Mesodermal cell (in vitro differentiated cells): ENCODE data around the gene CSF1.

Source experiments
- H3K27ac ChIP-seq: 2 replicates; pipeline ENCODE4 v1.7.0; 2013; ENCODE audit warnings: mild to moderate bottlenecking, low read depth, low read length, moderate library complexity; ENCODE audit not compliant: severe bottlenecking
- H3K36me3 ChIP-seq: 2 replicates; pipeline ENCODE4 v1.7.1; 2013; ENCODE audit warnings: mild to moderate bottlenecking, low read length, moderate library complexity; ENCODE audit not compliant: control insufficient read depth, insufficient read depth
- H3K4me1 ChIP-seq: one replicate; pipeline ENCODE4 v1.7.1; 2013; ENCODE audit warnings: mild to moderate bottlenecking, low read length; ENCODE audit not compliant: insufficient read depth, control insufficient read depth, poor library complexity, severe bottlenecking
- H3K4me3 ChIP-seq: 2 replicates; pipeline ENCODE4 v1.7.0; 2013; ENCODE audit warnings: low read length, control low read depth, mild to moderate bottlenecking; ENCODE audit not compliant: insufficient read depth, poor library complexity, severe bottlenecking; ENCODE audit errors: extremely low read depth
- H3K9me3 ChIP-seq: 2 replicates; pipeline ENCODE4 v1.7.1; 2013; ENCODE audit warnings: mild to moderate bottlenecking, low read length, moderate library complexity; ENCODE audit not compliant: control insufficient read depth
- WGBS, 2 experiments: methylation state at CpG; one replicate each; pipeline ENCODE4 v1.1.5; 2013; ENCODE audit warnings: missing lambda C conversion rate in 2 of 2; ENCODE audit not compliant: insufficient coverage in 2 of 2; 5-methylcytosine and 5-hydroxymethylcytosine counted together

Gene CSF1

GRCh38 chr1:109931189-109931731 lies 20.6 kb downstream of the CSF1 start:
- Histone ChIP-seq H3K36me3 (peaks cover 38% of the 10 kb centered on the region), H3K4me3 (no peak overlapping the region), H3K27ac (peak overlapping the region; percentile 79), H3K9me3 (no peaks in the 10 kb centered on the region), H3K4me1 (peaks cover 31% of the 10 kb centered on the region)
- 25 to 30% methylated on average over 4 to 10 of the region's 10 CpGs for WGBS, 2 experiments

GRCh38 chr1:109931911-109932636 lies 21.4 kb downstream of the CSF1 start:
- H3K27ac ChIP-seq = no peak overlapping the region
- peaks cover 31% of the 10 kb centered on the region for H3K4me1 ChIP-seq
- 100% methylated on average over 1 to 2 of the region's 3 CpGs for WGBS, 2 experiments
- peaks cover 29% of the 10 kb centered on the region for H3K36me3 ChIP-seq
- no peak overlapping the region for H3K4me3 ChIP-seq
- no peaks in the 10 kb centered on the region for H3K9me3 ChIP-seq

GRCh38 chr1:109932679-109933078 lies 22.0 kb downstream of the CSF1 start:
- Histone ChIP-seq H3K4me1 (peaks cover 31% of the 10 kb centered on the region), H3K9me3 (no peaks in the 10 kb centered on the region), H3K4me3 (no peak overlapping the region), H3K27ac (no peak overlapping the region), H3K36me3 (peaks cover 23% of the 10 kb centered on the region)
- 92 to 93% methylated on average over 4 to 5 of the region's 5 CpGs for WGBS, 2 experiments

- Histone ChIP-seq H3K4me1 (peaks cover 19% of the 10 kb centered on the region), H3K27ac (no peak overlapping the region), H3K9me3 (no peaks in the 10 kb centered on the region), H3K4me3 (no peak overlapping the region), H3K36me3 (peaks cover 12% of the 10 kb centered on the region)
- 87 to 91% methylated on average over 7 to 8 of the region's 10 CpGs for WGBS, 2 experiments
These were observed 23.4 kb downstream of the CSF1 start for GRCh38 chr1:109933856-109934711.

GRCh38 chr1:109935451-109935900 lies 24.8 kb downstream of the CSF1 start:
- H3K4me3 ChIP-seq = no peak overlapping the region
- no peak overlapping the region for H3K27ac ChIP-seq
- peaks cover 10% of the 10 kb centered on the region for H3K4me1 ChIP-seq
- H3K9me3 ChIP-seq = no peaks in the 10 kb centered on the region
- H3K36me3 ChIP-seq = no peaks in the 10 kb centered on the region
- 67 to 100% methylated on average over 2 to 3 of the region's 4 CpGs for WGBS, 2 experiments

- 100% methylated on average over 1 of the region's 1 CpG; no CpG with 5 or more reads in 1 of the 2 experiments for WGBS, 2 experiments
- no peaks in the 10 kb centered on the region for H3K9me3 ChIP-seq
- H3K36me3 ChIP-seq = no peaks in the 10 kb centered on the region
- no peak overlapping the region for H3K4me3 ChIP-seq
- peaks cover 4% of the 10 kb centered on the region for H3K4me1 ChIP-seq
- no peak overlapping the region for H3K27ac ChIP-seq
These were observed 27.1 kb downstream of the CSF1 start for GRCh38 chr1:109937738-109938137.

GRCh38 chr1:109938556-109938955 lies 27.9 kb downstream of the CSF1 start:
- no peak overlapping the region for H3K4me3 ChIP-seq
- H3K36me3 ChIP-seq = no peaks in the 10 kb centered on the region
- no peak overlapping the region for H3K27ac ChIP-seq
- H3K9me3 ChIP-seq = no peaks in the 10 kb centered on the region
- peaks cover 4% of the 10 kb centered on the region for H3K4me1 ChIP-seq
- WGBS, 2 experiments = 100% methylated on average over 1 of the region's 2 CpGs; no CpG with 5 or more reads in 1 of the 2 experiments

GRCh38 chr1:109942434-109942833 lies 31.8 kb downstream of the CSF1 start:
- Histone ChIP-seq H3K36me3 (no peaks in the 10 kb centered on the region), H3K27ac (no peak overlapping the region), H3K4me1 (no peaks in the 10 kb centered on the region), H3K4me3 (no peak overlapping the region), H3K9me3 (no peaks in the 10 kb centered on the region)
- 100% methylated on average over 1 of the region's 2 CpGs for WGBS, 2 experiments

- H3K4me1 ChIP-seq = peaks cover 6% of the 10 kb centered on the region
- 94 to 100% methylated on average over 1 to 2 of the region's 2 CpGs for WGBS, 2 experiments
- H3K4me3 ChIP-seq = no peak overlapping the region
- H3K9me3 ChIP-seq = no peaks in the 10 kb centered on the region
- no peaks in the 10 kb centered on the region for H3K36me3 ChIP-seq
- H3K27ac ChIP-seq = no peak overlapping the region
These were observed 33.9 kb downstream of the CSF1 start for GRCh38 chr1:109944541-109944940.

GRCh38 chr1:109946511-109946910 lies 35.9 kb downstream of the CSF1 start:
- WGBS, 2 experiments = 87 to 94% methylated on average over 3 to 5 of the region's 6 CpGs
- Histone ChIP-seq H3K36me3 (no peaks in the 10 kb centered on the region), H3K4me3 (no peak overlapping the region), H3K4me1 (peaks cover 6% of the 10 kb centered on the region), H3K9me3 (no peaks in the 10 kb centered on the region), H3K27ac (no peak overlapping the region)
